WTC11 (cell line): Measurements from ENCODE around the gene PRKCB.

Experiments used
- CREB1 ChIP-seq: sonication (generic); formaldehyde crosslinking; IDR thresholded peaks from 2 replicates; pipeline ENCODE4 v1.8.0; 2023; ENCODE audit warnings: mild to moderate bottlenecking, missing genetic modification reagents
- CTCF ChIP-seq: fragments of 200-600 bp; IDR thresholded peaks from 2 replicates; pipeline ENCODE4 v1.8.0; 2022; ENCODE audit warnings: antibody characterized with exemption
- JUN ChIP-seq: sonication (generic); formaldehyde crosslinking; IDR thresholded peaks from 2 replicates; pipeline ENCODE4 v1.8.0; 2023; ENCODE audit warnings: mild to moderate bottlenecking, missing genetic modification reagents
- OVOL2 ChIP-seq: fragments of 250-450 bp; sonication (Bioruptor Pico); IDR thresholded peaks from 2 replicates; pipeline ENCODE4 v1.9.0; 2021; ENCODE audit warnings: mild to moderate bottlenecking, borderline replicate concordance
- ZNF423 ChIP-seq: fragments of 250-450 bp; sonication (Bioruptor Pico); IDR thresholded peaks from 2 replicates; pipeline ENCODE4 v2.1.2; 2022; ENCODE audit warnings: mild to moderate bottlenecking, moderate library complexity
- TF ChIP-seq, protein P1 (sequence below): sonication (generic); formaldehyde crosslinking; conservative IDR thresholded peaks from 2 replicates; pipeline ENCODE4 v1.8.1; 2023; ENCODE audit warnings: mild to moderate bottlenecking, low read depth, missing genetic modification reagents, moderate library complexity
- TF ChIP-seq, protein P2 (sequence below): sonication (generic); formaldehyde crosslinking; conservative IDR thresholded peaks from 2 replicates; pipeline ENCODE4 v1.8.1; 2022; ENCODE audit warnings: mild to moderate bottlenecking, missing genetic modification reagents
- TF ChIP-seq, protein P3 (sequence below): sonication (generic); formaldehyde crosslinking; IDR thresholded peaks from 2 replicates; pipeline ENCODE4 v1.8.1; 2022; ENCODE audit warnings: low read depth, missing genetic modification reagents, borderline replicate concordance
- TF ChIP-seq, protein P4 (sequence below): sonication (generic); formaldehyde crosslinking; IDR thresholded peaks from 2 replicates; pipeline ENCODE4 v1.8.0; 2022; ENCODE audit warnings: mild to moderate bottlenecking, missing genetic modification reagents
- TF ChIP-seq, protein P5 (sequence below): sonication (generic); formaldehyde crosslinking; IDR thresholded peaks from 2 replicates; pipeline ENCODE4 v1.8.0; 2022; ENCODE audit warnings: mild to moderate bottlenecking, missing genetic modification reagents

- no peak for TF ChIP-seq CREB1 (CRISPR knock-in tag)
- no peak for TF ChIP-seq ZNF423 (CRISPR knock-in tag)
- no peak for TF ChIP-seq OVOL2 (CRISPR knock-in tag)
- no peak for TF ChIP-seq CTCF
- TF ChIP-seq, protein P1, sequence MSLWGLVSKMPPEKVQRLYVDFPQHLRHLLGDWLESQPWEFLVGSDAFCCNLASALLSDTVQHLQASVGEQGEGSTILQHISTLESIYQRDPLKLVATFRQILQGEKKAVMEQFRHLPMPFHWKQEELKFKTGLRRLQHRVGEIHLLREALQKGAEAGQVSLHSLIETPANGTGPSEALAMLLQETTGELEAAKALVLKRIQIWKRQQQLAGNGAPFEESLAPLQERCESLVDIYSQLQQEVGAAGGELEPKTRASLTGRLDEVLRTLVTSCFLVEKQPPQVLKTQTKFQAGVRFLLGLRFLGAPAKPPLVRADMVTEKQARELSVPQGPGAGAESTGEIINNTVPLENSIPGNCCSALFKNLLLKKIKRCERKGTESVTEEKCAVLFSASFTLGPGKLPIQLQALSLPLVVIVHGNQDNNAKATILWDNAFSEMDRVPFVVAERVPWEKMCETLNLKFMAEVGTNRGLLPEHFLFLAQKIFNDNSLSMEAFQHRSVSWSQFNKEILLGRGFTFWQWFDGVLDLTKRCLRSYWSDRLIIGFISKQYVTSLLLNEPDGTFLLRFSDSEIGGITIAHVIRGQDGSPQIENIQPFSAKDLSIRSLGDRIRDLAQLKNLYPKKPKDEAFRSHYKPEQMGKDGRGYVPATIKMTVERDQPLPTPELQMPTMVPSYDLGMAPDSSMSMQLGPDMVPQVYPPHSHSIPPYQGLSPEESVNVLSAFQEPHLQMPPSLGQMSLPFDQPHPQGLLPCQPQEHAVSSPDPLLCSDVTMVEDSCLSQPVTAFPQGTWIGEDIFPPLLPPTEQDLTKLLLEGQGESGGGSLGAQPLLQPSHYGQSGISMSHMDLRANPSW (CRISPR knock-in tag) = no peak
- no peak for TF ChIP-seq JUN (CRISPR knock-in tag)
- TF ChIP-seq, protein P2, sequence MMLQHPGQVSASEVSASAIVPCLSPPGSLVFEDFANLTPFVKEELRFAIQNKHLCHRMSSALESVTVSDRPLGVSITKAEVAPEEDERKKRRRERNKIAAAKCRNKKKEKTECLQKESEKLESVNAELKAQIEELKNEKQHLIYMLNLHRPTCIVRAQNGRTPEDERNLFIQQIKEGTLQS (CRISPR knock-in tag) = no peak
- TF ChIP-seq, protein P3, sequence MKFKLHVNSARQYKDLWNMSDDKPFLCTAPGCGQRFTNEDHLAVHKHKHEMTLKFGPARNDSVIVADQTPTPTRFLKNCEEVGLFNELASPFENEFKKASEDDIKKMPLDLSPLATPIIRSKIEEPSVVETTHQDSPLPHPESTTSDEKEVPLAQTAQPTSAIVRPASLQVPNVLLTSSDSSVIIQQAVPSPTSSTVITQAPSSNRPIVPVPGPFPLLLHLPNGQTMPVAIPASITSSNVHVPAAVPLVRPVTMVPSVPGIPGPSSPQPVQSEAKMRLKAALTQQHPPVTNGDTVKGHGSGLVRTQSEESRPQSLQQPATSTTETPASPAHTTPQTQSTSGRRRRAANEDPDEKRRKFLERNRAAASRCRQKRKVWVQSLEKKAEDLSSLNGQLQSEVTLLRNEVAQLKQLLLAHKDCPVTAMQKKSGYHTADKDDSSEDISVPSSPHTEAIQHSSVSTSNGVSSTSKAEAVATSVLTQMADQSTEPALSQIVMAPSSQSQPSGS (CRISPR knock-in tag) = no peak
- TF ChIP-seq, protein P4, sequence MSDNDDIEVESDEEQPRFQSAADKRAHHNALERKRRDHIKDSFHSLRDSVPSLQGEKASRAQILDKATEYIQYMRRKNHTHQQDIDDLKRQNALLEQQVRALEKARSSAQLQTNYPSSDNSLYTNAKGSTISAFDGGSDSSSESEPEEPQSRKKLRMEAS (CRISPR knock-in tag) = no peak
- TF ChIP-seq, protein P5, sequence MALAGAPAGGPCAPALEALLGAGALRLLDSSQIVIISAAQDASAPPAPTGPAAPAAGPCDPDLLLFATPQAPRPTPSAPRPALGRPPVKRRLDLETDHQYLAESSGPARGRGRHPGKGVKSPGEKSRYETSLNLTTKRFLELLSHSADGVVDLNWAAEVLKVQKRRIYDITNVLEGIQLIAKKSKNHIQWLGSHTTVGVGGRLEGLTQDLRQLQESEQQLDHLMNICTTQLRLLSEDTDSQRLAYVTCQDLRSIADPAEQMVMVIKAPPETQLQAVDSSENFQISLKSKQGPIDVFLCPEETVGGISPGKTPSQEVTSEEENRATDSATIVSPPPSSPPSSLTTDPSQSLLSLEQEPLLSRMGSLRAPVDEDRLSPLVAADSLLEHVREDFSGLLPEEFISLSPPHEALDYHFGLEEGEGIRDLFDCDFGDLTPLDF = no peak
These were observed 163.0 kb downstream of the PRKCB start for GRCh38 chr16:23998771-23999170.
